ENCODE data around the gene GOLGA8B.

DNA sequence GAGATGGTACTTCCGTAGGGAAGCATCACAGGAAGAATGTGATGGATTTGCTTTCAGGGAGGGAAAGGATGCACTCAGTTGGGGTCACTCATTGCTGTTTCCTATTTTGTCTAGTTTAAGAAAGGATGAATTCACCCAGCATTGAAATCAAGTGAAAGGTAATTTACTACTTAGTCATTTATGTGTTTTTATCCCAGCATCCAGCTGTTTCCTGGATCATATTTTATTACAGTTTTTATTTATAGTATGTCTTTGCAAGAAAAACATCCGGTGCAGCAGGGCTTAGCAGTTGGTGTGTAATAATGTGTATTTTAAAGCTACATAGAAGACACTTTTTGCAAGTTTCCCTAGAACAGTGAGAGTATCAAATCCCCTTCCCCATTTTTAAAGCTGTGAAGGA is 37.4 kb upstream of the GOLGA8B start:
- TF ChIP-seq, protein P1, sequence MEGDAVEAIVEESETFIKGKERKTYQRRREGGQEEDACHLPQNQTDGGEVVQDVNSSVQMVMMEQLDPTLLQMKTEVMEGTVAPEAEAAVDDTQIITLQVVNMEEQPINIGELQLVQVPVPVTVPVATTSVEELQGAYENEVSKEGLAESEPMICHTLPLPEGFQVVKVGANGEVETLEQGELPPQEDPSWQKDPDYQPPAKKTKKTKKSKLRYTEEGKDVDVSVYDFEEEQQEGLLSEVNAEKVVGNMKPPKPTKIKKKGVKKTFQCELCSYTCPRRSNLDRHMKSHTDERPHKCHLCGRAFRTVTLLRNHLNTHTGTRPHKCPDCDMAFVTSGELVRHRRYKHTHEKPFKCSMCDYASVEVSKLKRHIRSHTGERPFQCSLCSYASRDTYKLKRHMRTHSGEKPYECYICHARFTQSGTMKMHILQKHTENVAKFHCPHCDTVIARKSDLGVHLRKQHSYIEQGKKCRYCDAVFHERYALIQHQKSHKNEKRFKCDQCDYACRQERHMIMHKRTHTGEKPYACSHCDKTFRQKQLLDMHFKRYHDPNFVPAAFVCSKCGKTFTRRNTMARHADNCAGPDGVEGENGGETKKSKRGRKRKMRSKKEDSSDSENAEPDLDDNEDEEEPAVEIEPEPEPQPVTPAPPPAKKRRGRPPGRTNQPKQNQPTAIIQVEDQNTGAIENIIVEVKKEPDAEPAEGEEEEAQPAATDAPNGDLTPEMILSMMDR (IDR thresholded peaks at IDR 0.05) = no peak
- no peak for TF ChIP-seq POLR2A (IDR thresholded peaks at IDR 0.05)
